Neutrophil (primary cell): ENCODE data around the gene ZNF268.

Experiments used
- H3K27ac ChIP-seq: fragments of 200-600 bp; sonication (generic); 2 replicates; pipeline ENCODE4 v1.5.1; 2016; ENCODE audit warnings: mild to moderate bottlenecking, moderate library complexity
- H3K27me3 ChIP-seq: fragments of 200-600 bp; sonication (generic); 2 replicates; pipeline ENCODE4 v1.6.0; 2016; ENCODE audit warnings: mild to moderate bottlenecking
- H3K36me3 ChIP-seq: fragments of 200-600 bp; sonication (generic); 2 replicates; pipeline ENCODE4 v1.5.1; 2017
- H3K4me1 ChIP-seq, 2 experiments: fragments of 200-600 bp in 1 of 2; sonication (generic) in 1 of 2; 1 replicate in 1 of 2; 2 replicates in 1 of 2; pipeline versions ENCODE4 v1.5.1 to v1.6.1; 2013 to 2016; ENCODE audit warnings: low read depth in 1 of 2, low read length in 1 of 2, mild to moderate bottlenecking in 1 of 2, moderate library complexity in 1 of 2; ENCODE audit not compliant: control insufficient read depth in 1 of 2, insufficient read depth in 1 of 2
- H3K4me3 ChIP-seq, 2 experiments: fragments of 200-600 bp in 1 of 2; sonication (generic) in 1 of 2; 1 replicate in 1 of 2; 2 replicates in 1 of 2; pipeline ENCODE4 v1.5.1; 2013 to 2016; ENCODE audit warnings: low read depth in 1 of 2, low read length in 1 of 2, mild to moderate bottlenecking in 1 of 2, moderate library complexity in 1 of 2
- H3K9me3 ChIP-seq: fragments of 200-600 bp; sonication (generic); 2 replicates; pipeline ENCODE4 v1.5.1; 2016
- CTCF ChIP-seq: fragments of 200-600 bp; sonication (generic); IDR thresholded peaks from 2 replicates; pipeline ENCODE4 v1.5.1; 2016; ENCODE audit warnings: antibody characterized with exemption

The ZNF268 gene

GRCh38 chr12:133172491-133172890 is 8.8 kb upstream of the ZNF268 start:
- Histone ChIP-seq H3K27me3 (no peaks in the 10 kb centered on the region), H3K4me3 (no peak overlapping the region), H3K4me1 (no peaks in the 10 kb centered on the region), H3K36me3 (no peaks in the 10 kb centered on the region), H3K9me3 (peaks cover 7% of the 10 kb centered on the region), H3K27ac (no peak overlapping the region)
- no peak for TF ChIP-seq CTCF

GRCh38 chr12:133174901-133175300 is 6.4 kb upstream of the ZNF268 start:
- no peaks in the 10 kb centered on the region for H3K27me3 ChIP-seq
- TF ChIP-seq CTCF: no peak
- H3K9me3 ChIP-seq: peaks cover 7% of the 10 kb centered on the region
- no peaks in the 10 kb centered on the region for H3K4me1 ChIP-seq
- H3K27ac ChIP-seq: no peak overlapping the region
- H3K36me3 ChIP-seq: no peaks in the 10 kb centered on the region
- H3K4me3 ChIP-seq: no peak overlapping the region

- no peak overlapping the region for H3K27ac ChIP-seq
- H3K4me3 ChIP-seq: peak overlapping the region in 1 of 2 experiments; percentile 71
- no peaks in the 10 kb centered on the region for H3K27me3 ChIP-seq
- H3K9me3 ChIP-seq: peaks cover 13% of the 10 kb centered on the region
- peaks cover 7 to 8% of the 10 kb centered on the region in 2 experiments for H3K4me1 ChIP-seq
- no peak for TF ChIP-seq CTCF
- peaks cover 7% of the 10 kb centered on the region for H3K36me3 ChIP-seq
Measured at GRCh38 chr12:133180669-133181068, 626 bp upstream of the ZNF268 start.

- TF ChIP-seq CTCF: no peak
- no peak overlapping the region for H3K27ac ChIP-seq
- no peaks in the 10 kb centered on the region for H3K4me1 ChIP-seq
- H3K9me3 ChIP-seq: peaks cover 58% of the 10 kb centered on the region
- no peak overlapping the region for H3K4me3 ChIP-seq
- H3K27me3 ChIP-seq: no peaks in the 10 kb centered on the region
- H3K36me3 ChIP-seq: peaks cover 68% of the 10 kb centered on the region
Measured at GRCh38 chr12:133190176-133190575, 8.9 kb downstream of the ZNF268 start.

GRCh38 chr12:133192847-133193246 is 11.6 kb downstream of the ZNF268 start:
- H3K27ac ChIP-seq: no peak overlapping the region
- peaks cover 52% of the 10 kb centered on the region for H3K9me3 ChIP-seq
- peaks cover 70% of the 10 kb centered on the region for H3K36me3 ChIP-seq
- H3K4me1 ChIP-seq: no peaks in the 10 kb centered on the region
- no peak overlapping the region for H3K4me3 ChIP-seq
- TF ChIP-seq CTCF: no peak
- no peaks in the 10 kb centered on the region for H3K27me3 ChIP-seq

GRCh38 chr12:133201888-133202287 is 20.6 kb downstream of the ZNF268 start:
- Histone ChIP-seq H3K27ac (no peak overlapping the region), H3K27me3 (no peaks in the 10 kb centered on the region), H3K4me1 (no peaks in the 10 kb centered on the region), H3K9me3 (peaks cover 67% of the 10 kb centered on the region), H3K4me3 (no peak overlapping the region), H3K36me3 (peaks cover 8% of the 10 kb centered on the region)
- no peak for TF ChIP-seq CTCF
